HEK293T (cell line): ENCODE data around the gene TGM2.

Experiments used
- BHLHE40 ChIP-seq: fragments of 450-650 bp; IDR thresholded peaks from 2 replicates; pipeline ENCODE4 v1.6.1; 2016; ENCODE audit warnings: mild to moderate bottlenecking, moderate library complexity, borderline replicate concordance
- SP1 ChIP-seq: fragments of 450-650 bp; IDR thresholded peaks from 2 replicates; pipeline ENCODE4 v1.6.1; 2017
- SUZ12 ChIP-seq: fragments of 450-650 bp; IDR thresholded peaks from 2 replicates; pipeline ENCODE4 v1.6.1; 2016; ENCODE audit warnings: mild to moderate bottlenecking
- TARDBP ChIP-seq: fragments of 450-650 bp; IDR thresholded peaks from 2 replicates; pipeline ENCODE4 v1.6.1; 2016

GRCh38 chr20:38208088-38208487 lies 43.0 kb upstream of the TGM2 start:
- TF ChIP-seq SP1: no peak
- TF ChIP-seq SUZ12: no peak
- no peak for TF ChIP-seq BHLHE40
- no peak for TF ChIP-seq TARDBP
